Progenitor cell of endocrine pancreas (in vitro differentiated cells): ENCODE data around the gene CPN1. TPM values are rescaled to one million over a fixed set of nuclear protein-coding genes. Genes with fewer than 3 reads are reported as not detected.

Experiments used
- DNase-seq: peaks from one replicate; pipeline ENCODE4 v3.0.0; 2021; ENCODE audit warnings: low spot score; ENCODE audit not compliant: unreplicated experiment
- H3K27ac Mint-ChIP-seq: 2 replicates; pipeline ENCODE4 v1.8.0; 2021; ENCODE audit warnings: mild to moderate bottlenecking, moderate library complexity, mixed read lengths
- H3K27me3 Mint-ChIP-seq: 2 replicates; pipeline ENCODE4 v1.8.0; 2021; ENCODE audit warnings: mixed read lengths
- H3K36me3 Mint-ChIP-seq: 2 replicates; pipeline ENCODE4 v1.8.0; 2022; ENCODE audit warnings: mixed read lengths; ENCODE audit not compliant: insufficient read depth
- H3K4me1 Mint-ChIP-seq: 2 replicates; pipeline ENCODE4 v1.8.0; 2021; ENCODE audit warnings: low read depth, mixed read lengths
- H3K4me3 Mint-ChIP-seq: 2 replicates; pipeline ENCODE4 v1.8.0; 2021; ENCODE audit warnings: low read depth, mild to moderate bottlenecking, moderate library complexity, mixed read lengths
- H3K9me3 Mint-ChIP-seq: 2 replicates; pipeline ENCODE4 v1.8.0; 2021; ENCODE audit warnings: low read depth, mixed read lengths
- CTCF ChIP-seq: fragments of 200-600 bp; sonication (generic); IDR thresholded peaks from one replicate; pipeline ENCODE4 v1.5.0; 2021; ENCODE audit warnings: antibody characterized with exemption, mild to moderate bottlenecking; ENCODE audit not compliant: unreplicated experiment
- total RNA-seq: library from RNA; stranded (reverse); gene quantifications from 2 replicates; pipeline ENCODE4 v1.2.1, GENCODE V29; 2021

The CPN1 gene
- total RNA-seq, 1 donor from 2014 or later: 4.5 TPM

GRCh38 chr10:100076750-100077149 lies 4.9 kb downstream of the CPN1 start:
- no peak overlapping the region for H3K27ac Mint-ChIP-seq
- peaks cover 19% of the 10 kb centered on the region for H3K4me1 Mint-ChIP-seq
- H3K36me3 Mint-ChIP-seq: no peaks in the 10 kb centered on the region
- no peak for TF ChIP-seq CTCF
- no peak overlapping the region for H3K4me3 Mint-ChIP-seq
- no peaks in the 10 kb centered on the region for H3K27me3 Mint-ChIP-seq
- no peaks in the 10 kb centered on the region for H3K9me3 Mint-ChIP-seq
- no peak for DNase-seq

GRCh38 chr10:100075426-100076220 lies 6.0 kb downstream of the CPN1 start:
- no peak for TF ChIP-seq CTCF
- H3K36me3 Mint-ChIP-seq: no peaks in the 10 kb centered on the region
- no peak for DNase-seq
- no peak overlapping the region for H3K27ac Mint-ChIP-seq
- H3K4me3 Mint-ChIP-seq: no peak overlapping the region
- no peaks in the 10 kb centered on the region for H3K9me3 Mint-ChIP-seq
- H3K4me1 Mint-ChIP-seq: peaks cover 9% of the 10 kb centered on the region
- H3K27me3 Mint-ChIP-seq: no peaks in the 10 kb centered on the region

GRCh38 chr10:100072514-100072913 lies 9.2 kb downstream of the CPN1 start:
- no peaks in the 10 kb centered on the region for H3K9me3 Mint-ChIP-seq
- TF ChIP-seq CTCF: no peak
- DNase-seq: no peak
- no peak overlapping the region for H3K27ac Mint-ChIP-seq
- H3K27me3 Mint-ChIP-seq: no peaks in the 10 kb centered on the region
- no peak overlapping the region for H3K4me3 Mint-ChIP-seq
- H3K4me1 Mint-ChIP-seq: peaks cover 7% of the 10 kb centered on the region
- H3K36me3 Mint-ChIP-seq: peaks cover 1% of the 10 kb centered on the region

- DNase-seq: no peak
- Mint-ChIP-seq H3K27ac (no peak overlapping the region), H3K4me3 (no peak overlapping the region), H3K36me3 (peaks cover 2% of the 10 kb centered on the region), H3K27me3 (no peaks in the 10 kb centered on the region), H3K4me1 (peaks cover 7% of the 10 kb centered on the region), H3K9me3 (no peaks in the 10 kb centered on the region)
- no peak for TF ChIP-seq CTCF
These were observed 10.1 kb downstream of the CPN1 start for GRCh38 chr10:100071529-100071928.

GRCh38 chr10:100067466-100067865 lies 14.2 kb downstream of the CPN1 start:
- no peaks in the 10 kb centered on the region for H3K27me3 Mint-ChIP-seq
- no peak overlapping the region for H3K4me3 Mint-ChIP-seq
- no peak for DNase-seq
- H3K4me1 Mint-ChIP-seq: peaks cover 1% of the 10 kb centered on the region
- no peak overlapping the region for H3K27ac Mint-ChIP-seq
- peaks cover 6% of the 10 kb centered on the region for H3K36me3 Mint-ChIP-seq
- no peak for TF ChIP-seq CTCF
- no peaks in the 10 kb centered on the region for H3K9me3 Mint-ChIP-seq
